Sciatic nerve (tissue), 2 donors: Measurements from ENCODE around the gene WSB2. TPM values are rescaled to one million over a fixed set of nuclear protein-coding genes. Genes with fewer than 3 reads are reported as not detected.
"Not testable (repeated sequence)": the region's sequence is repeated elsewhere in the genome, so short reads cannot be mapped to it uniquely, and the experiment has no call there.

ENCODE experiments used
- ATAC-seq: fragments of 200-7000 bp; cut with Tn5 transposase; one replicate; pipeline ENCODE4 v1.9.1; 2020; ENCODE audit warnings: mild to moderate bottlenecking, moderate library complexity
- DNase-seq: peaks from one replicate; pipeline ENCODE4 v3.0.0-alpha.2; 2020; ENCODE audit warnings: low spot score
- intact Hi-C: fragments of 100-400 bp; cut with DNase I; formaldehyde crosslinking; loops from one replicate; pipeline ENCODE4 v1.14.2; 2022
- total RNA-seq: library from RNA; stranded (reverse); fragmentation: NEBNext Ultra II Directional; extraction: Animal tissue kit (Norgen Biotek cat#: 25700); gene quantifications from one replicate; pipeline ENCODE4 v1.2.1, GENCODE V29; 2021
- donor health status: DM: no; HTN: no; CAD: no.
- donor health status: DM: no; HTN: no; CAD: no.

Gene WSB2
- total RNA-seq, 1 donor from 2014 or later: 62.5 TPM

- DNase-seq (no peak), ATAC-seq (no peak)
- intact Hi-C loops: no loop called here
These were observed 47.7 kb downstream of the WSB2 start for GRCh38 chr12:118013283-118013682.

- DNase-seq: no peak
- intact Hi-C loops: no loop called here
- no peak for ATAC-seq
These were observed 49.0 kb downstream of the WSB2 start for GRCh38 chr12:118011961-118012360.

GRCh38 chr12:118011377-118011776 is 49.6 kb downstream of the WSB2 start:
- DNase-seq: no peak
- ATAC-seq: no peak
- intact Hi-C loops: no loop called here

DNA sequence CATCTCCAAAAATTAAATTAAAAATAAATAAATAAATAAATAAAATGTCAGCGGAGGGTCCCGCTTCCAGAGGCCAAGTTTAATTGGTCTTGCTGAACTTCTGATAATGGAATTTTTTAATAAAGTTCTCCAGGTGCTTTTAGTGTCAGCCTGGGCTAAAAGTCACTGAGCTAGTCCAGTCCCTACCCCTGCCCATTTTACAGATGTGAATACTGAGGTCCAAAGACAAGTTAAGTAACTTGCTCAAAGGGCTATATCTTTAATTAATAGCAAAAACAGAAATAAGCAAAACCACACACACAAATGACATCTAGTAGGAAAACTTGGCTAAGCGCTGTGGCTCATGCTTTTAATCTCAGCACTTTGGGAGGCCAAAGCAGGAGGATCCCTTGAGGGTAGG is 50.1 kb downstream of the WSB2 start:
- no peak for DNase-seq

DNA sequence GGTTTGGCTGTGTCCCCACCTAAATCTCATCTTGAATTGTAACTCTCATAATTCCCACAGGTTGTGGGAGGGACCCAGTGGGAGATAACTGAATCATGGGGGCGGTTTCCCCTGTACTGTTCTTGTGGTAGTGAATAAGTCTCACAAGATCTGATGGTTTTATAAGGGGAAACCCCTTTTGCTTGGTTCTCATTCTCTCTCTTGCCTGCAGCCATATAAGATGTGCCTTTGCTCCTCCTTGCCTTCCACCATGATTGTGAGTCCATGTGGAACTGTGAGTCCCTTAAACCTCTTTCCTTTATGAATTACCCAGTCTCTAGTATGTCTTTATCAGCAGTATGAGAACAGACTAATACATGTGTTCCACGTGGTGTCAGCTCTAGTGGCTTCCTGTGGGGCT is 61.2 kb downstream of the WSB2 start:
- ATAC-seq, DNase-seq, intact Hi-C loops: not testable (repeated sequence)

More for the DNA sequence above, 50.1 kb downstream of the WSB2 start:
- no peak for ATAC-seq
- intact Hi-C loops: no loop called here

DNA sequence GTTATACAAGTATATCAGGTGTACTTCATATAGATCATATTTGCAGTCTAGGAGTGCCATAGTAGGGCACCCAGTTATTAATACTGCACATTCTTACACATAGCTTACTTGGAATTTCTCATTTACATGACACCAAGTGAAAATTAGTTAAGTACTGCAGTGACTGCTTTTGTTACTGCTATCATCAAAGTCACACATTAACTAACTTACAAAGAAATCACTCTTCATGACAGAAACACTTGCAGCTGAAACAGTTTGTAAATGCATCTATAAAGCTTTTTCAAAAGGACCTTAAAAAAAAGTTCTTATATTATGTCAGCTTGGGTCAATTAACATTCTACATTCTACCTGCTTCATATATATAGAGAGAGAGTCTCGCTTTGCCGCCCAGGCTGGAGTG is 62.3 kb downstream of the WSB2 start:
- DNase-seq (no peak), ATAC-seq (no peak)
- intact Hi-C loops: no loop called here

DNA sequence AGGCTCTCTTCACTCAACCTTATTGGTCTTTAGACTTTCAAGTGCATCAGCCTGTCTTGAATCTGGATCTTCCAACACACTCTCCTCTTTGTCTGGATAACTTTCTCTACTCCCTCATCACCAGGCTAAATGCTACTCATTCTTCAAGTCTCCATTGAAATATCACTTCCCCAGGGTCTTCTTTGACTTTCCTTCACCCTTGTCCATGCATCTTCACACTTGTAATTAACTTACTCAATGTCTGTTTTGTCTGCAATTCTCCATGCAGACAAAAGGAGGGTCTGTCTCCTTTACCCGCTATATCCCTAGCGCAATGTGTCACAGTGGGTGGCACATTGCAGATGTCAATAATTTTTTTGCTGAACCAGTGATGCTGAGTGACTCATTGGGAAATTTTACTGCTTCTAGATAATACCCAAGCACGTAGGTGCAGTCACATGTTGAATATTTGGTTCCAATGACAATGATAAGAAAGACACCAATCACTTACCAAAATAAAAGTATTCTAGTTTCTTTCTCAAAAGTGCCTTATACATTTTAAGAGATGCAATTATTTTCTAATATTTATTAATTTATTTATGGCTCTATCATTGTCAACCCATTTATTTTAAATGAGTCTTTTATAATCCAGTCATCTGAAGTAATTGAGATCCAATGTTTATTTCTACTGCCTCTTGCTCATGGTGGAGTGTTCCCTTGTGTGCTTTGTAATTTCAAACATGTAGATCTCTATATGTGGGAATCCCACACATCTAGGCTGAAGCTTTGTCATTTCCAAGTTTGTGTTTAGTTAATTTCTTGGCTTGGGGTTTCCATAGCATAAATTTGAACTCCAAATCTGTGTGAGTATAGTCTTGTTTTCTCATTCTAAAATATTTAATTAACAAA is 66.2 kb downstream of the WSB2 start:
- no peak for DNase-seq
- intact Hi-C loops: no loop called here

GRCh38 chr12:117986705-117987469 is 74.1 kb downstream of the WSB2 start:
- ATAC-seq (no peak), DNase-seq (no peak)
- intact Hi-C loops: no loop called here

More for the DNA sequence above, 66.2 kb downstream of the WSB2 start:
- no peak for ATAC-seq

GRCh38 chr12:117985182-117985581 is 75.8 kb downstream of the WSB2 start:
- intact Hi-C loops: no loop called here
- no peak for ATAC-seq

More at GRCh38 chr12:117985182-117985581, 75.8 kb downstream of the WSB2 start:
- no peak for DNase-seq

Other genes with a start within 250 kb of the WSB2 start
- gene KSR2, start 92.2 kb downstream of the WSB2 start, total RNA-seq: not detected
- gene RFC5, start 44.5 kb downstream of the WSB2 start, total RNA-seq: 11.2 TPM
- 31.8 TPM for gene VSIG10, start 42.8 kb upstream of the WSB2 start, total RNA-seq
- 337 TPM for gene PEBP1, start 74.9 kb upstream of the WSB2 start, total RNA-seq